DMS79 (cell line): ENCODE measurements around the gene SHROOM3.
A peak's percentile ranks its signal among the peaks of the same experiment; 100 is the strongest.

Source experiments
- DNase-seq: peaks from one replicate; lab custom pipeline; 2025; lab: John Stamatoyannopoulos, UW

Gene SHROOM3

DNA sequence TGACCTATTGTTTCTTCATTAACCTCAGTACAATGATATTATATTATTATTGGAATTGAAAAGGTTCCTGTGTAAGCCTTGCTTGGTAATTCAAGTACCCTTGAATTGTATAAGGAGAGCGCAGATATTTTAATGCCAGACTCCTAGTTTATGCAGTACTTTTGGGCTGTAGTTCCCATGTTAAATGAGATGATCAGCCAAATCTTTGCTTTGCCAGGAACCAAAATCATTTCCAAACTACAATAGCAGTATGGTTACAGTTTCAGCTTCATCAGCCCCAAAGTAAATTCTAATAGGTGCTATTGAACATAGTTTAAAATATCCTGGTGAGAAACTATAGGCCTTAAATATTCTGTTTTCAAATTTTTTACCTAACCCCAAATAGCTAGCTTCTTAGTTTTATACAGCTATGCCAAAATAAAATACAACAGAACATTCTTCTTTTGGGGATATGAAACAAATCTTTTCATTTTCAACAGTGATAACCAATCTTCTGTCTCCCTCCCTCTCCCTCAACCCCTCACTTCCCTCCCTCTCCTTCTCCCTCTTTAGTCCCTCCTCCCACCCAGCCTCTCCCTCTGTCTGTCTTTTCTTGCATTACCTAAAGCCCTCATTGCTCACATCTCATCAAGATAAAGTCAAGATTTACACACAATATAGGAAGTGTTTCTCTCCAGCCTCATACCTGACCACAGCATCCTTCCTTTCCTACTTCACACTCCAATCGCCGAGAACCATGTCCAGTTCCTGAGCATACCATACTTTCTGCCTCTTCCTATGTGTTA lies 190.1 kb downstream of the SHROOM3 start:
- no peak for DNase-seq

DNA sequence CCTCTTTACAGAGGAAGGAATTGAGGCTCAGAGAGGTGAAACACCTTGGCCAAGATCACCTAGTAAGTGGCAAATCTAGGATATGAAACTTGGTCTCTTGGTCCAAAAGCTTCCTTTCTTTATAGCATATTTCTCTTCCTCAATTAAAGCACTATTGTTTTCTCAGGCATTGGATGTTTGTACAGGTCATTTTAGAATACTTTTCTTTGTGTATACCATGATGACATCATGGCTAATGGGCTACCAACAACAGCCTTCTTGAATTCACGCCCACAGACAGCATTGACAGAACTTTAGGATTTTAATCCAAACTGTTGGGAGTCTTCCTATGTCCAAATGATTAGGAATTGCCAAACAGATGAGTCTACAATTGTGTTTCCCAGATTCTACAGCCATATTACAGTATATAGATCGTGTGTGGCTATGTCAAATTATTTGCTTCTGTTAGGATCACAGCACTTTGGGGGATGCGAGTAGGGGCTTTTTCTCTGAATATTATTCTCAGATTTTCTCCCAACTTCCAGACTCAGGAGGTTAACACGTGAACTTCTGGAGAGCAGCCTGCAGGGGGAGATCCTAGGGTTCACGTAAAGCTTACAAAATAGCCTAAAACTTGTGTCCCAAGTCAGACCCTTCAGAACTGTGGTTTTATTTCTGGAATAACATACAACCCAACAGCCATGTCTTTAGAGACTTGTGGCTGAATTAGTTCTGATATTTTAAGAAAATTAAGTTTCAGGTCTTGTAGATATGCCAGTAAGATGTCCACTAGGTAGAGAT lies 191.8 kb downstream of the SHROOM3 start:
- DNase-seq, result no peak

- no peak for DNase-seq
Measured at GRCh38 chr4:76628251-76628650, 193.2 kb downstream of the SHROOM3 start.

DNA sequence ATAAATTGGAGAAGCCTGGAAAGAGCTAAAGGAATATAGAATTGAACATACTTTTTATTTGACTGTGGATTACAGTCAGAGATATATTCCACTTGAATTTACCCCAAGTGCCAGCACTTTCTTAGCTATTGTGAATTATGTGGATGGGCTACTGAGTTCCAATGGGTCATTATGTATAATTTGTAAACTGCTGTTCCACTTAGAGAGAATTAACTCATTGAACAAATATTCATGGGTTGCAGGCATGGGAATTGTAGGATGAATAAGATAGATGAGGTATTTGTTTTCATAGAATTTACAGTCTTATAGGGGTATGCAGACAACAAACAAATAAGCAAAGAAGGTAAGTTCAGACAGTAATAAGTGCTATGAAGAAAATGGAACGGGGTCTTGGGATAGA lies 195.7 kb downstream of the SHROOM3 start:
- no peak for DNase-seq

DNA sequence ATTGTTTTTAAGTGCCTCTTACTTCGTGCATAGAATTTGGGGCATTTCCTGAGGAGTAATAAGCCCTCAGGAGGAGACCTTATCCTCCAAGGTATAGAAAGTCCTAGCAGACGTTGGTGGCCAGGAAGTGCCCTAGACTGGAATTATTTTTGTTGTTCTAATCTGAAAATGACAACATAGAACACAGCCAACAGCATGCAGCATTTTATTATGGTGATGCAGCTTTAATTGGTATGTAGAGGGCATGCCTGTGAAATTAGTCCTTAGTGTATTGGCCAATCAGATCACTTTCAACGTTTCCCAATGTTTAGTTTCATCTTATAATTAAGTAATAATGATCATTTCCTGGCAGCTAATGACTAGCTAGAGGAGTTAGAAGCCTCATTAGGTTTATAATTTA lies 199.2 kb downstream of the SHROOM3 start:
- no peak for DNase-seq

DNA sequence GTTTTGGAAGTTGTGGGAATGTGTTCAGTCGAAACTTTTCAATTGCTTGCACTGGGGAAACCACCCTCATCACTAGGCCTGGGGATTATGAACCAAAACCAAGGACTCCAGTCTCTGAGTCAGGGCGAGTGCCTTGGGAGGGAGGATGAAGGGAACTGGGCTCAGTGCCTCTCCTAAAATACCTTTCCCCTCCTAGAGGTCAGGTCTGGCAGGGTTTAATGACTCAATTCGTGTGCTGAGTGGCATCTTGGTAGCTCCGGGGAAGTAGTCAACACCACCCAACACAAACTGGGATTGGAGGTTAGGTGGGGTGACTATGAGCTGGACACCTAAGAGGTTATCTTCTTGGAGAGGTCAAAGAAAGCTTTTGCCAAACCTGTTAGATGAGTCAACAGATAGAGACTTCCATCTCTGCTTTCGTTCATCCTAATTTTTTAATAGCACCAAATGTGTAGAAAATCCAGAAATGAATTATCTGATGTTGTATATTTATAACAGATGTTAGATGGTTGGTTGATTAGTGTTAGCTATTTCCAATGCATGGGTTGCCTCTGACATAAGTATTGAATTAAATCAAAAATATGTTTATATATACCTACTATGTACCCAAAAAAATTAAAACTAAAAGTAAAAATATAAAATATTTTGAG lies 202.8 kb downstream of the SHROOM3 start:
- DNase-seq, result no peak

DNA sequence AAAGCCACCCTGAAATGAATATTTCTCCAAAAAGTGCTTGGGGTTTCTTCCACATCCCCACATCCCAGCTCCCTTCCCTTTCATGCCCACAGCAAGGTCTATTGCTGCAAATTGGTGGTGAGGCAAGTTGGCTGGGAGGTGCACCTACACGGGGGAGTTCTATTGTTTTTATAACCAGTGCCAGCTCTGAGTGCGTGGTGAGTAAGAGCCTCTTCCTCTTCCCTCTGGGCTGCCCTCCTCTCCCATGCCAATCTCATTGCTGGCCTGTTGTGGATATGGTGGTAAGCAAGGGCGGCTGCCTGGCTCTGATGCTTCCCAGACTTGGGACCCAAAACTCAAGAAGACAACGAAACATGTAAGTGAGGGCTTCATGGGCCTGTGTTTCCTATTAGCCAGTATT lies 204.3 kb downstream of the SHROOM3 start:
- no peak for DNase-seq

- peak; percentile 74 for DNase-seq
Measured at GRCh38 chr4:76640353-76640910, 205.4 kb downstream of the SHROOM3 start.

DNA sequence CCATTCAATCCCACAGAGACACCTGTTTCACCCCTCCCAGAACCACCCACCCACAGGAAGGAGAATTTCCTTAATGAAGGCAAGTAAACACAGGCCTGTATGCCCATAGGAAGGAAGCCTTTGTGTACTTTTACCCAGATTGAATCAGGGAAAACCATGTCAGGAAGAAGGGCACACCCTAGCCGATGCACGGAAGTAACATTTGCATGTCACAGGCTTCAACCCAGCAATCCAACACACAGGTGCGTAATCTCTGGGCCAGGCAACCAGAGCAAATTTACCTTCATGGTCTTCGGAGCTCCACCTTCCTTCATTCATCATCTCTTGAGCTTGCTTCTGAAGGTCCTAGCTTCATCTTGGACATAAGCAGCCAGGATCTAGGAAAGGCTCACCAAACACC lies 206.3 kb downstream of the SHROOM3 start:
- DNase-seq, result no peak

DNA sequence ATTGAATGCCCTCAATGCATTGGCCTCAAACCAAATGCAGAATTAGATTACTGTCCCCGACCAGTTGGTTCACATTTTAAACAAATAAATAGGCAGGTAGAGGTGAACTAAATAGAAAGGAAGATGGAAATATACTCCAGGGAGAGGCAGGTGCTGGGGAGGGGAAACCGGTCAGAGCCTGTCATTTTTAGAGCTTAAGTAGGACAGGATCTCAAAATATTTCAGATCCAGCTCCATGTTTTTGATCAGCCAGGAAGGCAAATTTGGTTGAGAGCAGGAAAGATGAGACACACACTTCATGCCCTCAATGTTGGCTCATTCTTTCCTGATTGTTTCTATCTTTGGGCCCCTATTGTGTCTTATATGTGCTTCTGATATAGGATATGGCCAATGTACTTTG lies 206.7 kb downstream of the SHROOM3 start:
- DNase-seq, result no peak

GRCh38 chr4:76644831-76645485 lies 209.9 kb downstream of the SHROOM3 start:
- no peak for DNase-seq

DNA sequence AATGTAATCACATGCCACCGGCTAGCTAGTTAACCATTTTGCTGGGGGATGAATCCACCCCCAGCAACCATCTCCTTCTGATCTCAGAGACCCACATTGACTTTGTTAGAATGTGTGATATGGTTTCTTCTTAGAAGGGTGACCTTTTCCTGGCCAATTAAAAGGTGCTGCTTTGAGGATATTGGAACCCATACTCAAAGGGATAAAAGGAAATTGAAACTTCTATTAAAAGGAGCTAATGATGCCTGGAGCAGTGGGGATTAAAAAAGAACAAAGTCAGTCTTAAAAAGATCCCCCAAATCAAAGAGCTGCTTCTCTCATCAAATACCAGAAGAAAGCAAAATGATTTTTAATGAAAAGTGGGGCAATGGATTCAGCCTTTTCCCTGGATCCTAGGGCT lies 214.1 kb downstream of the SHROOM3 start:
- no peak for DNase-seq

GRCh38 chr4:76651616-76652015 lies 216.6 kb downstream of the SHROOM3 start:
- no peak for DNase-seq

DNA sequence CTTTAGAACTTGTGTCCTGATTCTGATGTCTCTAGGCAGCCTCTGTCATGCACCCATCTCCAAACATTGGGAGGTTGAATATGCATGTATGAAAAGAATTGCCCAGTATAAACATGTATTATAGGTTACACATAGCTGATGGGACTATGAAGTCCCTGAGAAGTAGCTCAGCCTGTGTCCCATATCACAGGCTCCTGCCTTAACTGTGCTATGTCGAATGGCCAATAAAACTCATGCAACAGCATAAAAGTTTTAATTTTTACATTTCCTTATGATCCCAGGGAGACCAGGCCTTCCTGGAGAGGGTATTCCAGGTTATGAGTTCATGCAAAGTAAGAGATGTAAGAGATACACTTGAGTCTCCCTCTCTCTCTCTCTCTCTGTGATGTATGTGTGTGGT lies 217.4 kb downstream of the SHROOM3 start:
- no peak for DNase-seq

GRCh38 chr4:76654084-76654483 lies 219.1 kb downstream of the SHROOM3 start:
- no peak for DNase-seq

DNA sequence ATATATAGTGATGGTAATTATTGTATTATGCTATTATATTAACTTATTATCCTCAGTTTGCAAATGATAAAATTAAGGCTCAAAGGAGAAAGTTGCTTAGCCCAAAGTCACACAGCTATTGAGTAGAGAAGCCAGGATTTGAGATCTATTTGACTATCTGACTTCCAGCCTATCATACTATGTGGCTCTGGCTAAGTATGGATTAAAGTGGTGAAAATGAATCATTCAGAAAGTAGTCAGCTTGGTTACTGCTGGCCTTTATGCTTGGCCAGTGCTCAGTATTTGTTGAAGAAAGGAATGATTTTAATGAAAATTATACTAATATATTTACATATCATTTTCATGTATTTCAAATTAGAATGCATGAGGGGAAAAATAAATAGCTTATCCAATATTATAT lies 219.8 kb downstream of the SHROOM3 start:
- no peak for DNase-seq

- DNase-seq, result no peak
Measured at GRCh38 chr4:76655566-76656479, 220.8 kb downstream of the SHROOM3 start.

GRCh38 chr4:76657443-76657842 lies 222.4 kb downstream of the SHROOM3 start:
- no peak for DNase-seq

- no peak for DNase-seq
Measured at GRCh38 chr4:76658231-76659102, 223.4 kb downstream of the SHROOM3 start.

- DNase-seq, result no peak
Measured at GRCh38 chr4:76659103-76659490, 224.1 kb downstream of the SHROOM3 start.
